HepG2 (cell line): Measurements from ENCODE around the gene KANK4. TPM values are rescaled to one million over a fixed set of nuclear protein-coding genes. Genes with fewer than 3 reads are reported as not detected.

Experiments
- ATAC-seq: fragments of 200-7000 bp; cut with Tn5 transposase; 3 replicates; pipeline ENCODE4 v1.9.1; 2020; ENCODE audit warnings: mild to moderate bottlenecking, moderate library complexity
- BruUV-seq: library from RNA; stranded (reverse); fragments of 400-500 nt; replicated peaks from 2 replicates; lab custom pipeline; 2021; lab: Mats Ljungman, UMichigan
- CTCF ChIA-PET: fragments of 300-600 bp; formaldehyde crosslinking; extraction: SDS; loops from one replicate; lab custom pipeline; 2021; ENCODE audit warnings: low total read pairs, inconsistent platforms, low intra/inter-chr PET ratio; lab: Yijun Ruan, JAX
- POLR2A ChIA-PET: fragments of 350-600 bp; sonication (Branson Sonifier 250); formaldehyde crosslinking; loops from one replicate; lab custom pipeline; 2020; ENCODE audit warnings: antibody characterized with exemption, inconsistent platforms; lab: Yijun Ruan, JAX
- DNase-seq: peaks from one replicate; pipeline ENCODE4 v3.0.0-alpha.2; 2015; ENCODE audit warnings: low spot score
- FAIRE-seq: peaks from 3 replicates; lab custom pipeline; 2011; peaks lifted over from hg19 to GRCh38; lab: Jason Lieb, UNC
- H2AFZ ChIP-seq: one replicate; pipeline ENCODE4 v1.6.1; 2011; ENCODE audit warnings: low read length, inconsistent platforms
- H3K27ac ChIP-seq: fragments of 300-600 bp; 3 replicates; pipeline ENCODE4 v1.8.0; 2011; ENCODE audit warnings: mixed run types, mild to moderate bottlenecking, mixed read lengths, low read length, inconsistent platforms; ENCODE audit not compliant: insufficient read depth; ENCODE audit errors: extremely low read length
- H3K27me3 ChIP-seq, 2 experiments: fragments of 200-600 bp in 1 of 2; 2 replicates in 1 of 2; 3 replicates in 1 of 2; pipeline versions ENCODE4 v1.6.0 to v1.8.0; 2011; ENCODE audit warnings: low read length in 2 of 2, mild to moderate bottlenecking in 2 of 2, moderate library complexity in 2 of 2, inconsistent platforms in 1 of 2; ENCODE audit not compliant: insufficient read depth in 2 of 2, control insufficient read depth in 1 of 2
- H3K36me3 ChIP-seq, 2 experiments: fragments of 200-600 bp in 1 of 2; replicated peaks in 1 of 2; 2 replicates in 1 of 2; 3 replicates in 1 of 2; pipeline versions ENCODE4 v1.5.1 to v1.8.0; 2011; ENCODE audit warnings: low read length in 2 of 2, inconsistent platforms in 1 of 2; ENCODE audit not compliant: insufficient read depth in 2 of 2, control insufficient read depth in 1 of 2
- H3K4me1 ChIP-seq: 2 replicates; pipeline ENCODE4 v1.5.1; 2012; ENCODE audit warnings: low read length, inconsistent platforms; ENCODE audit not compliant: insufficient read depth
- H3K4me2 ChIP-seq: 2 replicates; pipeline ENCODE4 v1.6.0; 2011; ENCODE audit warnings: low read depth, low read length, inconsistent platforms
- H3K4me3 ChIP-seq, 3 experiments: fragments of 200-600 bp in 1 of 3; sonication (generic), shearing (Covaris generic) in 1 of 3; replicated peaks in 1 of 3; 2 replicates each; pipeline ENCODE4 v1.5.1; 2011 to 2016; ENCODE audit warnings: low read length in 3 of 3, inconsistent platforms in 2 of 3, low read depth in 2 of 3, mild to moderate bottlenecking in 2 of 3, control low read depth in 1 of 3, mixed read lengths in 1 of 3; ENCODE audit not compliant: insufficient read depth in 1 of 3
- H3K79me2 ChIP-seq: one replicate; pipeline ENCODE4 v1.6.1; 2011; ENCODE audit warnings: low read length, inconsistent platforms; ENCODE audit not compliant: insufficient read depth
- H3K9ac ChIP-seq: 2 replicates; pipeline ENCODE4 v1.6.0; 2011; ENCODE audit warnings: mild to moderate bottlenecking, low read depth, low read length, inconsistent platforms; ENCODE audit not compliant: insufficient read depth
- H3K9me3 ChIP-seq: 2 replicates; pipeline ENCODE4 v1.5.1; 2012; ENCODE audit warnings: mild to moderate bottlenecking, low read length
- H4K20me1 ChIP-seq: 2 replicates; pipeline ENCODE4 v1.6.0; 2011; ENCODE audit warnings: inconsistent platforms, mild to moderate bottlenecking, low read length, moderate library complexity; ENCODE audit not compliant: insufficient read depth
- KLF6 ChIP-seq: IDR thresholded peaks from 2 replicates; pipeline ENCODE4 v1.8.0; 2016; ENCODE audit warnings: missing biosample characterization, missing genetic modification reagents
- MEF2D ChIP-seq: sonication (generic); formaldehyde crosslinking; IDR thresholded peaks from 2 replicates; pipeline ENCODE4 v1.5.1; 2020; ENCODE audit warnings: mild to moderate bottlenecking, missing genetic modification reagents
- STAT5B ChIP-seq: sonication (generic); formaldehyde crosslinking; IDR thresholded peaks from 2 replicates; pipeline ENCODE4 v1.4.0; 2020; ENCODE audit warnings: missing genetic modification reagents
- TARDBP ChIP-seq: sonication (generic); formaldehyde crosslinking; IDR thresholded peaks from 2 replicates; pipeline ENCODE4 v1.8.0; 2022; ENCODE audit warnings: mild to moderate bottlenecking, missing genetic modification reagents
- ZNF136 ChIP-seq: sonication (generic); formaldehyde crosslinking; IDR thresholded peaks from 2 replicates; pipeline ENCODE4 v1.8.1; 2022; ENCODE audit warnings: low read depth, mild to moderate bottlenecking, moderate library complexity, missing genetic modification reagents
- ZNF496 ChIP-seq: sonication (generic); formaldehyde crosslinking; IDR thresholded peaks from 2 replicates; pipeline ENCODE4 v1.8.1; 2023; ENCODE audit warnings: mild to moderate bottlenecking, moderate library complexity, missing genetic modification reagents; ENCODE audit not compliant: insufficient replicate concordance
- ZNF577 ChIP-seq: sonication (generic); formaldehyde crosslinking; IDR thresholded peaks from 2 replicates; pipeline ENCODE4 v1.4.0; 2020; ENCODE audit warnings: mild to moderate bottlenecking, low read depth, missing genetic modification reagents, borderline replicate concordance
- ZNF761 ChIP-seq: sonication (generic); formaldehyde crosslinking; conservative IDR thresholded peaks from 2 replicates; pipeline ENCODE4 v1.4.0; 2020; ENCODE audit warnings: mild to moderate bottlenecking, missing genetic modification reagents
- ZSCAN20 ChIP-seq: sonication (generic); formaldehyde crosslinking; IDR thresholded peaks from 2 replicates; pipeline ENCODE4 v1.4.0; 2020; ENCODE audit warnings: missing genetic modification reagents, mild to moderate bottlenecking, borderline replicate concordance
- WGBS: methylation state at CpG from one replicate; pipeline ENCODE4 v1.1.6; 2017; ENCODE audit warnings: low lambda C conversion rate; 5-methylcytosine and 5-hydroxymethylcytosine counted together
- in situ Hi-C: cut with HindIII; loops from 2 replicates; pipeline ENCODE4 v1.10.0; 2017; ENCODE audit warnings: low pct_unique_long_range_greater_than_20kb; ENCODE audit not compliant: extremely low pct_ligation_motif_present
- intact Hi-C: fragments of 100-400 bp; cut with micrococcal nuclease; formaldehyde crosslinking; loops from one replicate; pipeline ENCODE4 v1.10.0; 2022; ENCODE audit not compliant: unreplicated experiment
- polyA plus RNA-seq, 8 experiments: library from polyadenylated mRNA; depleted of rRNA in 3 of 8; stranded (reverse) in 7 of 8; unstranded in 1 of 8; fragments of >200 nt; fragmentation: Illumina TruSeq in 4 of 8; extraction: Trizol in 4 of 8; gene quantifications; 2 replicates each; pipeline versions ENCODE4 v1.2.1 to v1.2.3, GENCODE V29; 2011 to 2016; ENCODE audit warnings: low read depth in 4 of 8, missing spikeins in 1 of 8, mixed read lengths in 1 of 8; ENCODE audit not compliant: insufficient read depth in 1 of 8
- total RNA-seq, 5 experiments: library from RNA; depleted of rRNA; stranded (reverse); fragments of >200 nt; fragmentation: Illumina TruSeq; extraction: Trizol; gene quantifications; 2 replicates each; pipeline ENCODE4 v1.2.3, GENCODE V29; 2016; ENCODE audit warnings: low read depth in 1 of 5
- TF ChIP-seq, protein P1 (sequence below): sonication (generic); formaldehyde crosslinking; IDR thresholded peaks from 2 replicates; pipeline ENCODE4 v1.4.0; 2020; ENCODE audit warnings: low read depth, mild to moderate bottlenecking, missing genetic modification reagents
- TF ChIP-seq, protein P2 (sequence below): sonication (generic); formaldehyde crosslinking; IDR thresholded peaks from 2 replicates; pipeline ENCODE4 v1.8.1; 2023; ENCODE audit warnings: missing genetic modification reagents, mild to moderate bottlenecking, borderline replicate concordance
- TF ChIP-seq, protein P3 (sequence below): IDR thresholded peaks from 2 replicates; pipeline ENCODE4 v1.6.1; 2016; ENCODE audit warnings: mild to moderate bottlenecking

The KANK4 gene
- total and polyA plus RNA-seq, 2 of the 13 experiments (the other 11 are each of a cell fraction or from before 2014, with no cell fraction given): 16.1 to 25.7 TPM

DNA sequence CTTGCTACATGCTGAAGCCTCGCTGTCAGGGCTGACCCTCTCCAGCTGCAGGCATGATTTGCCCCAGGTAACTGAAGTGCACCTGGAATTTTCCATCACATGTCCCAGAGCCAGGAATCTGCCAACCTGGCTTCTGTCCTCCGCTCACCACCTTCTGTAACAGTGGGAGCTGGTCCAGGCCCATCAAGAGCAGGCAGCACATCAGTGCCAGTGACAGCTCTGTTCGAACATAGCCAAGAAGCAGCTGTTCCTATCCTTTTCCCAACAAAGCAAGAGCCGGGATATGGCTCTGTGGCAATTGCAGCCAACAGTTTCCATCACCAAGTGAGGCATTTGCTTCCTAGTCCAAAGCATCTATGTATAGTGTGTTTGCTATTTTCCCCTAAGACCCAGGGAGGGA lies 42.2 kb upstream of the KANK4 start:
- no peaks in the 10 kb centered on the region for H3K36me3 ChIP-seq
- 64% methylated on average over 2 of the region's 4 CpGs for WGBS
- POLR2A ChIA-PET: no interaction called here
- H2AFZ ChIP-seq: no peak overlapping the region
- peaks cover 31% of the 10 kb centered on the region for H3K4me1 ChIP-seq
- FAIRE-seq: no peak
- no peaks in the 10 kb centered on the region for H3K27me3 ChIP-seq
- no TSS peak for BruUV-seq
- no peaks in the 10 kb centered on the region for H3K79me2 ChIP-seq
- in situ Hi-C loops: no loop called here
- ATAC-seq: no peak
- H3K9ac ChIP-seq: no peak overlapping the region
- TF ChIP-seq ZNF136: no peak
- TF ChIP-seq MEF2D: no peak
- TF ChIP-seq, protein P1, sequence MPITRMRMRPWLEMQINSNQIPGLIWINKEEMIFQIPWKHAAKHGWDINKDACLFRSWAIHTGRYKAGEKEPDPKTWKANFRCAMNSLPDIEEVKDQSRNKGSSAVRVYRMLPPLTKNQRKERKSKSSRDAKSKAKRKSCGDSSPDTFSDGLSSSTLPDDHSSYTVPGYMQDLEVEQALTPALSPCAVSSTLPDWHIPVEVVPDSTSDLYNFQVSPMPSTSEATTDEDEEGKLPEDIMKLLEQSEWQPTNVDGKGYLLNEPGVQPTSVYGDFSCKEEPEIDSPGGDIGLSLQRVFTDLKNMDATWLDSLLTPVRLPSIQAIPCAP (CRISPR knock-in tag): no peak
- no peak for TF ChIP-seq ZNF496 (CRISPR knock-in tag)
- no peak for TF ChIP-seq TARDBP (CRISPR knock-in tag)
- no peak for TF ChIP-seq STAT5B (CRISPR knock-in tag)
- no peak for TF ChIP-seq ZNF761
- TF ChIP-seq ZSCAN20 (CRISPR knock-in tag): no peak
- TF ChIP-seq, protein P2, sequence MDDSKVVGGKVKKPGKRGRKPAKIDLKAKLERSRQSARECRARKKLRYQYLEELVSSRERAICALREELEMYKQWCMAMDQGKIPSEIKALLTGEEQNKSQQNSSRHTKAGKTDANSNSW (CRISPR knock-in tag): no peak
- TF ChIP-seq, protein P3, sequence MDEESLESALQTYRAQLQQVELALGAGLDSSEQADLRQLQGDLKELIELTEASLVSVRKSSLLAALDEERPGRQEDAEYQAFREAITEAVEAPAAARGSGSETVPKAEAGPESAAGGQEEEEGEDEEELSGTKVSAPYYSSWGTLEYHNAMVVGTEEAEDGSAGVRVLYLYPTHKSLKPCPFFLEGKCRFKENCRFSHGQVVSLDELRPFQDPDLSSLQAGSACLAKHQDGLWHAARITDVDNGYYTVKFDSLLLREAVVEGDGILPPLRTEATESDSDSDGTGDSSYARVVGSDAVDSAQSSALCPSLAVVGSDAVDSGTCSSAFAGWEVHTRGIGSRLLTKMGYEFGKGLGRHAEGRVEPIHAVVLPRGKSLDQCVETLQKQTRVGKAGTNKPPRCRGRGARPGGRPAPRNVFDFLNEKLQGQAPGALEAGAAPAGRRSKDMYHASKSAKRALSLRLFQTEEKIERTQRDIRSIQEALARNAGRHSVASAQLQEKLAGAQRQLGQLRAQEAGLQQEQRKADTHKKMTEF (CRISPR knock-in tag): no peak
- TF ChIP-seq KLF6: no peak
- no peak for TF ChIP-seq ZNF577 (CRISPR knock-in tag)
- H3K4me2 ChIP-seq: no peak overlapping the region
- no peak overlapping the region for H3K27ac ChIP-seq
- no peaks in the 10 kb centered on the region for H3K9me3 ChIP-seq
- DNase-seq: no peak
- H4K20me1 ChIP-seq: no peaks in the 10 kb centered on the region
- H3K4me3 ChIP-seq: no peak overlapping the region
- CTCF ChIA-PET: no interaction called here
- intact Hi-C loops: no loop called here
